Vagina (tissue), 2 donors: ENCODE data around the gene KIF16B. TPM values are rescaled to one million over a fixed set of nuclear protein-coding genes. Genes with fewer than 3 reads are reported as not detected.
"Not testable (repeated sequence)": the region's sequence is repeated elsewhere in the genome, so short reads cannot be mapped to it uniquely, and the experiment has no call there.

Experiments used
- DNase-seq, 2 donors: peaks; one replicate each; pipeline ENCODE4 v3.0.0-alpha.2; 2017; ENCODE audit errors: extremely low spot score in 2 of 2
- H3K27ac ChIP-seq: fragments of 200-600 bp; sonication (generic); one replicate; pipeline ENCODE4 v1.5.1; 2019
- H3K27me3 ChIP-seq: fragments of 200-600 bp; sonication (generic); one replicate; pipeline ENCODE4 v1.5.1; 2019
- H3K36me3 ChIP-seq, 2 donors: fragments of 200-600 bp; sonication (generic); one replicate each; pipeline ENCODE4 v1.5.1; 2017 to 2019
- H3K4me1 ChIP-seq: fragments of 200-600 bp; sonication (generic); one replicate; pipeline ENCODE4 v1.5.1; 2019
- H3K4me3 ChIP-seq, 2 donors: fragments of 200-600 bp; sonication (generic); 1 replicate in 1 of 2; 2 replicates in 1 of 2; pipeline ENCODE4 v1.5.1; 2016 to 2019
- H3K9me3 ChIP-seq: fragments of 200-600 bp; sonication (generic); one replicate; pipeline ENCODE4 v1.5.1; 2019
- CTCF ChIP-seq, 3 experiments: fragments of 450-650 bp in 2 of 3; fragments of 200-600 bp in 1 of 3; sonication (generic) in 1 of 3; IDR thresholded peaks; one replicate each; pipeline ENCODE4 v1.5.1; 2017 to 2019; ENCODE audit warnings: antibody characterized with exemption in 3 of 3, mild to moderate bottlenecking in 2 of 3, moderate library complexity in 2 of 3
- POLR2A ChIP-seq, 2 donors: fragments of 450-650 bp; IDR thresholded peaks; one replicate each; pipeline ENCODE4 v1.6.1; 2017; ENCODE audit warnings: antibody characterized with exemption in 2 of 2, mild to moderate bottlenecking in 2 of 2, moderate library complexity in 2 of 2
- POLR2AphosphoS5 ChIP-seq, 2 donors: sonication (generic); formaldehyde crosslinking; IDR thresholded peaks; one replicate each; pipeline ENCODE4 v1.9.0; 2017; ENCODE audit warnings: antibody characterized with exemption in 2 of 2, mild to moderate bottlenecking in 2 of 2, low read depth in 1 of 2; ENCODE audit not compliant: insufficient read depth in 1 of 2
- intact Hi-C: fragments of 100-400 bp; cut with DNase I; formaldehyde crosslinking; loops from one replicate; pipeline ENCODE4 v1.15.1; 2023
- total RNA-seq: library from RNA; depleted of rRNA; stranded (reverse); fragments of >200 nt; gene quantifications from one replicate; pipeline ENCODE4 v1.2.3, GENCODE V29; 2016

The KIF16B gene
- total RNA-seq, 1 donor from 2014 or later, result 27.7 TPM

- Histone ChIP-seq H3K4me1 (peaks cover 18% of the 10 kb centered on the region), H3K27me3 (no peaks in the 10 kb centered on the region), H3K36me3 (no peaks in the 10 kb centered on the region), H3K27ac (no peak overlapping the region), H3K9me3 (no peaks in the 10 kb centered on the region), H3K4me3 (no peak overlapping the region)
- TF ChIP-seq POLR2A (IDR thresholded peaks at IDR 0.05) (no peak), CTCF (IDR thresholded peaks at IDR 0.05) (no peak), POLR2AphosphoS5 (IDR thresholded peaks at IDR 0.05; ENCODE audit: insufficient read depth in 1 of 2, low read depth in 1 of 2) (no peak)
- no peak for DNase-seq
- intact Hi-C loops, result no loop called here
These were observed 7.2 kb downstream of the KIF16B start for GRCh38 chr20:16566080-16566479.

- H3K27ac ChIP-seq, H3K9me3 ChIP-seq, intact Hi-C loops, H3K4me1 ChIP-seq, H3K27me3 ChIP-seq, H3K4me3 ChIP-seq, DNase-seq, H3K36me3 ChIP-seq: not testable (repeated sequence)
These were observed 9.2 kb downstream of the KIF16B start for GRCh38 chr20:16564079-16564478.

- Histone ChIP-seq H3K27ac (no peak overlapping the region), H3K9me3 (no peaks in the 10 kb centered on the region), H3K27me3 (no peaks in the 10 kb centered on the region), H3K36me3 (no peaks in the 10 kb centered on the region), H3K4me1 (no peaks in the 10 kb centered on the region), H3K4me3 (no peak overlapping the region)
- TF ChIP-seq POLR2AphosphoS5 (IDR thresholded peaks at IDR 0.05; ENCODE audit: insufficient read depth in 1 of 2, low read depth in 1 of 2) (no peak), CTCF (IDR thresholded peaks at IDR 0.05) (no peak), POLR2A (IDR thresholded peaks at IDR 0.05) (no peak)
- DNase-seq, result no peak
- intact Hi-C loops, result no loop called here
These were observed 10.0 kb downstream of the KIF16B start for GRCh38 chr20:16563066-16563806.

- H3K27me3 ChIP-seq, result no peaks in the 10 kb centered on the region
- TF ChIP-seq CTCF (IDR thresholded peaks at IDR 0.05) (no peak), POLR2AphosphoS5 (IDR thresholded peaks at IDR 0.05; ENCODE audit: insufficient read depth in 1 of 2, low read depth in 1 of 2) (no peak), POLR2A (IDR thresholded peaks at IDR 0.05) (no peak)
- DNase-seq, result no peak
- no peaks in the 10 kb centered on the region for H3K36me3 ChIP-seq
- no peaks in the 10 kb centered on the region for H3K9me3 ChIP-seq
- no peak overlapping the region for H3K4me3 ChIP-seq
- intact Hi-C loops, result no loop called here
- no peak overlapping the region for H3K27ac ChIP-seq
- H3K4me1 ChIP-seq, result no peaks in the 10 kb centered on the region
These were observed 11.0 kb downstream of the KIF16B start for GRCh38 chr20:16562259-16562658.

GRCh38 chr20:16560661-16561060 is 12.6 kb downstream of the KIF16B start:
- no peak overlapping the region for H3K4me3 ChIP-seq
- DNase-seq, result no peak
- intact Hi-C loops, result no loop called here
- H3K36me3 ChIP-seq, result no peaks in the 10 kb centered on the region
- H3K27ac ChIP-seq, result no peak overlapping the region
- no peak for TF ChIP-seq POLR2A (IDR thresholded peaks at IDR 0.05)
- H3K27me3 ChIP-seq, result no peaks in the 10 kb centered on the region
- peaks cover 11% of the 10 kb centered on the region for H3K4me1 ChIP-seq
- H3K9me3 ChIP-seq, result no peaks in the 10 kb centered on the region

GRCh38 chr20:16560216-16560615 is 13.0 kb downstream of the KIF16B start:
- Histone ChIP-seq H3K36me3 (no peaks in the 10 kb centered on the region), H3K9me3 (no peaks in the 10 kb centered on the region), H3K4me1 (peaks cover 15% of the 10 kb centered on the region), H3K27me3 (no peaks in the 10 kb centered on the region), H3K4me3 (no peak overlapping the region), H3K27ac (no peak overlapping the region)
- DNase-seq, result no peak
- TF ChIP-seq CTCF (IDR thresholded peaks at IDR 0.05) (no peak), POLR2A (IDR thresholded peaks at IDR 0.05) (no peak), POLR2AphosphoS5 (IDR thresholded peaks at IDR 0.05; ENCODE audit: insufficient read depth in 1 of 2, low read depth in 1 of 2) (no peak)
- intact Hi-C loops, result no loop called here
